H1 (cell line): ENCODE measurements around the gene SH3PXD2A. TPM values are rescaled to one million over a fixed set of nuclear protein-coding genes. Genes with fewer than 3 reads are reported as not detected.

Experiments
- CTCF ChIA-PET: fragments of 300-600 bp; sonication (Branson Sonifier 250); formaldehyde crosslinking; loops from one replicate; lab custom pipeline; 2021; ENCODE audit not compliant: partially characterized antibody; lab: Charles Lee
- POLR2A ChIA-PET: fragments of 300-600 bp; sonication (Branson Sonifier 250); formaldehyde crosslinking; loops from one replicate; lab custom pipeline; 2021; ENCODE audit warnings: inconsistent platforms; ENCODE audit not compliant: partially characterized antibody; lab: Charles Lee
- DNase-seq, 2 experiments: peaks; one replicate each; pipeline versions ENCODE4 v3.0.0 to v3.0.0-alpha.2; 2010 to 2022; ENCODE audit warnings: low spot score in 2 of 2, low read depth in 1 of 2, mixed read lengths in 1 of 2
- FAIRE-seq: peaks from 2 replicates; lab custom pipeline; 2011; peaks lifted over from hg19 to GRCh38; lab: Jason Lieb, UNC
- H2AFZ ChIP-seq: 2 replicates; pipeline ENCODE4 v1.8.1; 2012; ENCODE audit warnings: low read length, inconsistent platforms
- H2AK5ac ChIP-seq: 2 replicates; pipeline ENCODE4 v1.6.1; 2013; ENCODE audit warnings: low read depth, low read length
- H2BK120ac ChIP-seq: replicated peaks from 2 replicates; pipeline ENCODE3; 2013; ENCODE audit warnings: low read depth, low read length, inconsistent platforms
- H2BK12ac ChIP-seq: 2 replicates; pipeline ENCODE4 v1.6.1; 2013; ENCODE audit warnings: low read depth, low read length
- H2BK15ac ChIP-seq: 2 replicates; pipeline ENCODE4 v1.6.1; 2013; ENCODE audit warnings: low read length
- H2BK20ac ChIP-seq: 2 replicates; pipeline ENCODE4 v1.6.1; 2013; ENCODE audit warnings: low read length
- H2BK5ac ChIP-seq: 2 replicates; pipeline ENCODE4 v1.6.1; 2013; ENCODE audit warnings: low read depth, low read length
- H3K14ac ChIP-seq: 2 replicates; pipeline ENCODE4 v1.6.1; 2013; ENCODE audit warnings: inconsistent platforms; ENCODE audit not compliant: insufficient read length
- H3K18ac ChIP-seq: 2 replicates; pipeline ENCODE4 v1.6.1; 2013; ENCODE audit warnings: low read length; ENCODE audit errors: extremely low read depth
- H3K23ac ChIP-seq: 2 replicates; pipeline ENCODE4 v1.6.1; 2013; ENCODE audit warnings: inconsistent platforms; ENCODE audit not compliant: insufficient read length
- H3K23me2 ChIP-seq: 2 replicates; pipeline ENCODE4 v1.6.1; 2013; ENCODE audit warnings: low read depth, low read length
- H3K27ac ChIP-seq: 2 replicates; pipeline ENCODE4 v1.6.1; 2011; ENCODE audit warnings: low read depth, low read length, inconsistent platforms
- H3K27me3 ChIP-seq, 4 experiments: replicated peaks in 1 of 4; 1 replicate in 1 of 4; 2 replicates in 3 of 4; pipeline versions ENCODE4 v1.6.1 to v1.8.1; 2011 to 2013; ENCODE audit warnings: low read length in 3 of 4, mild to moderate bottlenecking in 3 of 4, inconsistent platforms in 2 of 4, mixed read lengths in 2 of 4, moderate library complexity in 1 of 4; ENCODE audit not compliant: control insufficient read depth in 3 of 4, insufficient read depth in 3 of 4; ENCODE audit errors: extremely low read depth in 1 of 4
- H3K36me3 ChIP-seq, 4 experiments: 2 replicates each; pipeline versions ENCODE4 v1.6.1 to v1.8.1; 2011 to 2013; ENCODE audit warnings: mild to moderate bottlenecking in 4 of 4, low read length in 3 of 4, moderate library complexity in 2 of 4, control low read depth in 1 of 4, inconsistent platforms in 1 of 4; ENCODE audit not compliant: insufficient read depth in 4 of 4, control insufficient read depth in 2 of 4
- H3K4ac ChIP-seq: replicated peaks from 2 replicates; pipeline ENCODE3; 2013; ENCODE audit warnings: low read length, low read depth, mixed read lengths, inconsistent platforms; ENCODE audit not compliant: insufficient read length
- H3K4me1 ChIP-seq, 4 experiments: replicated peaks in 1 of 4; 1 replicate in 1 of 4; 2 replicates in 3 of 4; pipeline versions ENCODE4 v1.6.1 to v1.8.1; 2011 to 2013; ENCODE audit warnings: low read length in 3 of 4, inconsistent platforms in 2 of 4, mixed read lengths in 1 of 4; ENCODE audit not compliant: insufficient read depth in 4 of 4, control insufficient read depth in 3 of 4
- H3K4me2 ChIP-seq, 2 experiments: 2 replicates each; pipeline versions ENCODE4 v1.6.1 to v1.8.1; 2011 to 2013; ENCODE audit warnings: low read depth in 2 of 2, low read length in 2 of 2, control low read depth in 1 of 2, inconsistent platforms in 1 of 2, mild to moderate bottlenecking in 1 of 2; ENCODE audit not compliant: insufficient read depth in 1 of 2
- H3K4me3 ChIP-seq, 4 experiments: fragments of 200-600, 300-600 bp in 1 of 4; sonication (generic), shearing (Covaris generic), sonication (Bioruptor Twin) in 1 of 4; 2 replicates each; pipeline versions ENCODE4 v1.5.1 to v1.8.1; 2011 to 2016; ENCODE audit warnings: low read length in 4 of 4, low read depth in 3 of 4, control low read depth in 2 of 4, inconsistent platforms in 2 of 4, mild to moderate bottlenecking in 2 of 4, mixed read lengths in 1 of 4, moderate library complexity in 1 of 4; ENCODE audit not compliant: insufficient read depth in 2 of 4; ENCODE audit errors: extremely low read depth in 1 of 4
- H3K56ac ChIP-seq: replicated peaks from 2 replicates; pipeline ENCODE3; 2013; ENCODE audit warnings: low read depth, mild to moderate bottlenecking, mixed read lengths, low read length, inconsistent platforms; ENCODE audit not compliant: insufficient read length
- H3K79me1 ChIP-seq: 2 replicates; pipeline ENCODE4 v1.6.1; 2013; ENCODE audit warnings: low read depth, low read length, control low read depth
- H3K79me2 ChIP-seq, 2 experiments: 2 replicates each; pipeline versions ENCODE4 v1.6.1 to v1.8.1; 2012 to 2013; ENCODE audit warnings: low read length in 2 of 2, mild to moderate bottlenecking in 2 of 2, inconsistent platforms in 1 of 2; ENCODE audit not compliant: insufficient read depth in 2 of 2, control insufficient read depth in 1 of 2
- H3K9ac ChIP-seq, 4 experiments: replicated peaks in 1 of 4; 1 replicate in 1 of 4; 2 replicates in 3 of 4; pipeline versions ENCODE4 v1.6.1 to v1.8.1; 2011 to 2013; ENCODE audit warnings: low read depth in 3 of 4, low read length in 3 of 4, control low read depth in 2 of 4, mild to moderate bottlenecking in 2 of 4, moderate library complexity in 2 of 4, inconsistent platforms in 1 of 4; ENCODE audit errors: extremely low read depth in 1 of 4
- H3K9me3 ChIP-seq, 2 experiments: 2 replicates each; pipeline versions ENCODE4 v1.6.1 to v1.8.1; 2012 to 2013; ENCODE audit warnings: mild to moderate bottlenecking in 2 of 2, moderate library complexity in 2 of 2, control low read depth in 1 of 2, inconsistent platforms in 1 of 2, low read depth in 1 of 2, low read length in 1 of 2, mixed read lengths in 1 of 2; ENCODE audit not compliant: insufficient read depth in 2 of 2
- H4K20me1 ChIP-seq, 2 experiments: replicated peaks in 1 of 2; 2 replicates each; pipeline versions ENCODE3 to v1.8.1; 2011 to 2013; ENCODE audit warnings: inconsistent platforms in 2 of 2, low read length in 2 of 2, mild to moderate bottlenecking in 1 of 2; ENCODE audit not compliant: insufficient read depth in 2 of 2, control insufficient read depth in 1 of 2
- H4K5ac ChIP-seq: 2 replicates; pipeline ENCODE4 v1.6.1; 2013; ENCODE audit warnings: low read length, low read depth, mixed read lengths, inconsistent platforms; ENCODE audit not compliant: insufficient read length
- H4K8ac ChIP-seq: 2 replicates; pipeline ENCODE4 v1.8.0; 2013; ENCODE audit warnings: mild to moderate bottlenecking, moderate library complexity, low read length, inconsistent platforms; ENCODE audit not compliant: insufficient read depth; ENCODE audit errors: extremely low read depth
- H4K91ac ChIP-seq: replicated peaks from 2 replicates; pipeline ENCODE3; 2013; ENCODE audit warnings: low read length, mixed read lengths, inconsistent platforms; ENCODE audit not compliant: insufficient read length
- EGR1 ChIP-seq: IDR thresholded peaks from 2 replicates; pipeline ENCODE4 v1.6.1; 2011; ENCODE audit warnings: low read depth, low read length, borderline replicate concordance
- FOSL1 ChIP-seq: IDR thresholded peaks from 2 replicates; pipeline ENCODE4 v1.6.1; 2011; ENCODE audit warnings: mild to moderate bottlenecking, low read depth, low read length, moderate library complexity; ENCODE audit not compliant: insufficient read depth
- PHF8 ChIP-seq: fragments of 200-600 bp; sonication (generic); conservative IDR thresholded peaks from 2 replicates; pipeline ENCODE4 v1.7.1; 2012; ENCODE audit warnings: low read depth, mild to moderate bottlenecking, inconsistent platforms, low read length, moderate library complexity
- SP4 ChIP-seq: IDR thresholded peaks from 2 replicates; pipeline ENCODE4 v1.6.1; 2012; ENCODE audit warnings: low read length, inconsistent platforms
- SUZ12 ChIP-seq: fragments of 200-600 bp; sonication (generic); IDR thresholded peaks from 2 replicates; pipeline ENCODE4 v1.6.1; 2012; ENCODE audit warnings: mild to moderate bottlenecking, inconsistent platforms, low read length, moderate library complexity, mixed read lengths
- TEAD4 ChIP-seq: IDR thresholded peaks from 2 replicates; pipeline ENCODE4 v1.6.1; 2012; ENCODE audit warnings: low read depth, low read length, inconsistent platforms, mixed read lengths
- YY1 ChIP-seq: IDR thresholded peaks from 2 replicates; pipeline ENCODE4 v1.6.1; 2011; ENCODE audit warnings: low read depth, mild to moderate bottlenecking, low read length
- WGBS, 2 experiments: shearing (Covaris generic) in 1 of 2; methylation state at CpG; one replicate each; pipeline versions ENCODE4 v1.1.6 to v1.1.7; 2013 to 2015; ENCODE audit warnings: low lambda C conversion rate in 2 of 2, mixed read lengths in 2 of 2, inconsistent platforms in 1 of 2, low coverage in 1 of 2, missing lambda C conversion rate in 1 of 2; ENCODE audit not compliant: insufficient replicate concordance in 2 of 2, insufficient coverage in 1 of 2, insufficient read length in 1 of 2; ENCODE audit errors: extremely low coverage in 1 of 2, missing lambda C conversion rate in 1 of 2; 5-methylcytosine and 5-hydroxymethylcytosine counted together
- polyA plus RNA-seq, 7 experiments: library from polyadenylated mRNA; depleted of rRNA in 3 of 7; stranded (reverse) in 5 of 7; unstranded in 2 of 7; fragments of >200 nt in 5 of 7; fragments of 200-250 nt in 2 of 7; gene quantifications; 1 replicate in 5 of 7; 2 replicates in 1 of 7; 4 replicates in 1 of 7; pipeline versions ENCODE4 v1.2.1 to v1.2.3, GENCODE V29; 2011 to 2013; ENCODE audit warnings: missing spikeins in 2 of 7, mixed read lengths in 2 of 7
- total RNA-seq: library from RNA; stranded (reverse); fragmentation: NEBNext Ultra II Directional; extraction: Animal tissue kit (Norgen Biotek cat#: 25700); gene quantifications from 2 replicates; pipeline ENCODE4 v1.2.1, GENCODE V29; 2021

SH3PXD2A gene
- total and polyA plus RNA-seq, 2 of the 8 experiments (the other 6 are each of a cell fraction or from before 2014, with no cell fraction given) = 5.4 to 16.3 TPM

DNA sequence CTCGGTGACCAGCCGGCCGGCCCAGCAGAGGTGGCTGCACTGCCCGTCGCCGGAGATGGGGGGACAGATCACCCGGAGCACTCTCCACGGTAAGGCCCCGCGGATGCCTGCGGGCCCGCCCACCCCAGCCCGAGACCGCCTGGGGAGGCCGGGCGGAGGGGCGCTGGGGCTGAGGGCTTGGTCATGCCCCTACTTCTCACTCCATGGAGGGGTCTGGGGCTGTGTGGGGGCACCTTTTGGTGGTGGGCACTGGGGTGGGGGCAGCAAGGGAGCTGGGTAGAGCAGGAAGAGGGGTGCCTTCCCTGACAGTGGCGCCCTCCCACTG lies 300.1 kb downstream of the SH3PXD2A start:
- peaks cover 0 to 13% (median 10%) of the 10 kb centered on the region in 4 experiments; a peak in 5 of 7 replicates for H3K27me3 ChIP-seq
- WGBS, 2 experiments = no CpG with 5 or more reads among the region's 18 CpGs
- no peak overlapping the region for H3K23ac ChIP-seq
- H4K91ac ChIP-seq = no peak overlapping the region
- no peak for TF ChIP-seq SP4
- TF ChIP-seq YY1 = no peak
- no peak for TF ChIP-seq FOSL1
- no peak for TF ChIP-seq SUZ12
- no peak for TF ChIP-seq TEAD4
- no peak for TF ChIP-seq PHF8
- TF ChIP-seq EGR1 = no peak
- H2BK5ac ChIP-seq = no peak overlapping the region
- no peak overlapping the region for H4K8ac ChIP-seq
- H3K4me2 ChIP-seq = peak overlapping the region; percentile 71 to 81
- H2AK5ac ChIP-seq = no peak overlapping the region
- H3K79me1 ChIP-seq = no peaks in the 10 kb centered on the region
- CTCF ChIA-PET = interaction anchor here (1.6 to 3.1 kb wide), 5 partner anchors 9 to 62 kb away, joined by 4 to 14 read pairs (median 10); partner anchors contain the start of gene NEURL1
- H2BK15ac ChIP-seq = no peak overlapping the region
- H3K14ac ChIP-seq = no peak overlapping the region
- no peak overlapping the region for H3K4ac ChIP-seq
- no peak overlapping the region for H2AFZ ChIP-seq
- H3K9ac ChIP-seq = no peak overlapping the region
- no peak overlapping the region for H4K5ac ChIP-seq
- peaks cover 3% of the 10 kb centered on the region; the same call in 1 of the 2 replicates for H3K23me2 ChIP-seq
- no peak overlapping the region for H2BK12ac ChIP-seq
- peaks cover 0 to 6% (median 0%) of the 10 kb centered on the region in 4 experiments; a peak in 3 of 7 replicates for H3K4me1 ChIP-seq
- H3K18ac ChIP-seq = no peak overlapping the region
- H3K4me3 ChIP-seq = peak overlapping the region; percentile 35 to 63 (median 39)
- H3K27ac ChIP-seq = no peak overlapping the region
- H3K56ac ChIP-seq = no peak overlapping the region
- H2BK120ac ChIP-seq = no peak overlapping the region
- POLR2A ChIA-PET = no interaction called here
- no peaks in the 10 kb centered on the region for H3K79me2 ChIP-seq
- H3K36me3 ChIP-seq = no peaks in the 10 kb centered on the region
- no peak overlapping the region for H2BK20ac ChIP-seq
- H4K20me1 ChIP-seq = peaks cover 0 to 2% of the 10 kb centered on the region in 2 experiments
- no peak for FAIRE-seq
- no peaks in the 10 kb centered on the region for H3K9me3 ChIP-seq
- DNase-seq = no peak
